Brain pericyte (primary cell): ENCODE results near the gene SUPT6H.
A peak's percentile ranks its signal among the peaks of the same experiment; 100 is the strongest.

Source experiments
- DNase-seq: peaks from one replicate; pipeline ENCODE4 v3.0.0-alpha.2; 2012; ENCODE audit warnings: low read depth, low spot score

Gene SUPT6H

DNA sequence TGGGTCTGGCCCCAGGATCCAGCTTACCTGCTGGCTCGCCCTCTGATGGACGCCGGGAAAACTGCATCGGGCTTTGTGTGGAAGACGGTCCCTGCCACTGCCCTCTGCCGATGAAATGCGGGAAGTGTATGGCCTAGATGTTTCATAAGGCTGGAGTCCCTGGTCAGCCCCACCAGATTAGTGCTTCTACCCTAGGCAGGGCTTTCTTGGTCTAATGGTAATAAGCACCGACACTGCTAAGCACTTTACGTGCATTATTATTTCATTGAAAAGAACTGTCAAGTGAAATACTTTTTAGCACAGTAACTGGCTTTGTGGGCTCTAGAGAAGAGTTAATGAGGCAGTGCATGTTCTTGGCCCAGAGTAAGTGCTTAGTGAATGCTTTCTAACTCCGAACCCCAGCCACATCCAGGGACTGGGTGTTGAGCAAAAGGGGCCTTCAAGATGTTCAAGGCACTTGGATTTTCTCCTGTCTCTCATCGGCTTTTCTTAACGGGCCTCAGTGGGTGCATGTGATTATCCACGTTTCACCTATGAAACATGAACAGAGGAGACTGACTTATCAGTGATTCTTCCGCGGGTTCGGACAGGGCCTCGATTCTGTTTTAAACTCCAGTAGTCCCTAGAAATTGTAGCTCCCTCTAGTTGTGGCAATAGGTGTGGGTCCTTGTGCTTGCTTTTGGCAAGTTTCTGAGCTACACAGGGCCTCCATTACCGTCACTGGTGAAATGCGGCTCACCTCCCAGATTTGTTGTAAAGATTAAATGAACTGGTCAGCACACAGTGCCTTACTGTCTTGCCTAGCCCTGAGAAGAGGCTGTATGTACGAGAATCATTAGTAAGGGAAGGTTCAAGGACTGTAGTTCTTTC lies 88.4 kb downstream of the SUPT6H start:
- DNase-seq: peak; percentile 85

DNA sequence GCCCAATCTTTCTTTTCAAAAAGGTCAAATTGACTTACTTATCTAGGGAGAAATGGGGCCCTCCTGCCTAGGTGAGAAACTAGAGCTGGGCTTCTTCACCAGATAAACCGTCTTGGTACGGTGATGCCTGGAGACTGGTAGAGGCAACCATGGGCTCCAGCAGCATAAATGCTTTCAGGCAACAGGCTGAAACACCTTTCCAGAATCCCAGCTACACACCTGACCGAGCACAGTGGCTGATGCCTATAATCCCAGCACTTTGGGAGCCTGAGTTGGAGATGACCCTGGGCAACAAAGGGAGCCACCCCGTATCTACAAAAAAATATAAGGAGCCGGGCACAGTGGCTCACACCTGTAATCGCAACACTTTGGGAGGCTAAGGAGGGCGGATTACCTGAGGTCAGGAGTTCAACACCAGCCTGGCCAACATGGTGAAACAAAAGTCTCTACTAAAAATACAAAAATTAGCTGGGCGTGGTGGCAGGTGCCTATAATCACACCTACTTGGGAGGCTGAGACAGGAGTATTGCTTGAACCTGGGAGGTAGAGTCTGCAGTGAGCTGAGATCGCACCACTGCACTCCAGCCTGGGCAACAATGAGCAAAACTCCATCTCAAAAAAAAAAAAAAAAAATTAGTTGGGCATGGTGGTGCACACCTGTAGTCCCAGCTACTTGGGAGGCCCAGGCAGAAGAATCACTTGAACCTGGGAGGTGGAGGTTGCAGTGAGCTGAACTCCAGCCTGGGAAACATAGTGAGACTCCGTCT lies 89.8 kb downstream of the SUPT6H start:
- DNase-seq: no peak
